Measurements from ENCODE around the gene ZNF678. TPM values are rescaled to one million over a fixed set of nuclear protein-coding genes. Genes with fewer than 3 reads are reported as not detected.

ZNF678 gene
- polyA plus RNA-seq, 3 donors, result 1.5 to 1.9 (median 1.7) TPM

GRCh38 chr1:227622739-227623475 is 59.6 kb downstream of the ZNF678 start:
- Histone ChIP-seq H3K9ac (ENCODE audit: insufficient read depth, low read length, poor library complexity, severe bottlenecking) (no peak overlapping the region), H3K79me2 (ENCODE audit: insufficient read depth, low read length) (peaks cover 2% of the 10 kb centered on the region), H3K27me3 (ENCODE audit: control insufficient read depth in 2 of 2, insufficient read depth in 2 of 2, low read length in 2 of 2) (no peaks in the 10 kb centered on the region), H3K36me3 (replicated peaks in 1 of 2; ENCODE audit: control insufficient read depth in 1 of 2, insufficient read depth in 2 of 2, low read length in 2 of 2) (peaks cover 0 to 27% of the 10 kb centered on the region in 2 donors), H3K27ac (ENCODE audit: low read depth in 1 of 2, low read length in 2 of 2) (no peak overlapping the region), H3K9me3 (replicated peaks in 1 of 2; ENCODE audit: control insufficient read depth in 1 of 2, insufficient read depth in 1 of 2, low read length in 2 of 2) (peaks cover 61 to 95% of the 10 kb centered on the region in 2 donors), H3K4me2 (replicated peaks; ENCODE audit: extremely low read depth, low read length, poor library complexity, severe bottlenecking) (no peak overlapping the region), H2AFZ (ENCODE audit: insufficient read depth, low read depth, low read length, poor library complexity, severe bottlenecking) (no peak overlapping the region), H3K4me1 (ENCODE audit: control insufficient read depth in 1 of 2, insufficient read depth in 2 of 2, low read length in 2 of 2) (no peaks in the 10 kb centered on the region), H3K4me3 (replicated peaks in 1 of 3; ENCODE audit: low read depth in 2 of 3, low read length in 3 of 3) (no peak overlapping the region), H4K20me1 (ENCODE audit: insufficient read depth, low read length) (no peaks in the 10 kb centered on the region)
- Mint-ChIP-seq H3K27ac (no peak overlapping the region), H3K4me3 (no peak overlapping the region), H3K36me3 (peaks cover 21 to 28% of the 10 kb centered on the region in 2 donors), H3K27me3 (ENCODE audit: low read depth in 3 of 3) (peaks cover 0 to 2% (median 0%) of the 10 kb centered on the region in 3 donors), H3K9me3 (peaks cover 44 to 86% (median 78%) of the 10 kb centered on the region in 7 donors), H3K4me1 (no peaks in the 10 kb centered on the region)
- no CpG with 5 or more reads among the region's 1 CpG for WGBS (ENCODE audit: insufficient coverage)
- TF ChIP-seq CTCF (IDR thresholded peaks at IDR 0.05), result no peak
- intact Hi-C loops (cut with micrococcal nuclease), result no loop called here
- DNase-seq, result no peak

- Histone ChIP-seq H4K20me1 (ENCODE audit: insufficient read depth, low read length) (no peaks in the 10 kb centered on the region), H3K27me3 (ENCODE audit: control insufficient read depth in 2 of 2, insufficient read depth in 2 of 2, low read length in 2 of 2) (no peaks in the 10 kb centered on the region), H3K79me2 (ENCODE audit: insufficient read depth, low read length) (no peaks in the 10 kb centered on the region), H3K4me2 (replicated peaks; ENCODE audit: extremely low read depth, low read length, poor library complexity, severe bottlenecking) (no peak overlapping the region), H2AFZ (ENCODE audit: insufficient read depth, low read depth, low read length, poor library complexity, severe bottlenecking) (no peak overlapping the region), H3K27ac (ENCODE audit: low read depth in 1 of 2, low read length in 2 of 2) (no peak overlapping the region), H3K4me3 (replicated peaks in 1 of 3; ENCODE audit: low read depth in 2 of 3, low read length in 3 of 3) (no peak overlapping the region), H3K4me1 (ENCODE audit: control insufficient read depth in 1 of 2, insufficient read depth in 2 of 2, low read length in 2 of 2) (no peaks in the 10 kb centered on the region), H3K9me3 (replicated peaks in 1 of 2; ENCODE audit: control insufficient read depth in 1 of 2, insufficient read depth in 1 of 2, low read length in 2 of 2) (peaks cover 78 to 98% of the 10 kb centered on the region in 2 donors), H3K36me3 (replicated peaks in 1 of 2; ENCODE audit: control insufficient read depth in 1 of 2, insufficient read depth in 2 of 2, low read length in 2 of 2) (peaks cover 0 to 7% of the 10 kb centered on the region in 2 donors), H3K9ac (ENCODE audit: insufficient read depth, low read length, poor library complexity, severe bottlenecking) (no peak overlapping the region)
- no peak for TF ChIP-seq CTCF (IDR thresholded peaks at IDR 0.05)
- Mint-ChIP-seq H3K27ac (no peak overlapping the region), H3K27me3 (ENCODE audit: low read depth in 3 of 3) (no peaks in the 10 kb centered on the region), H3K4me3 (no peak overlapping the region), H3K4me1 (no peaks in the 10 kb centered on the region), H3K36me3 (peaks cover 7 to 18% of the 10 kb centered on the region in 2 donors), H3K9me3 (peaks cover 47 to 77% (median 66%) of the 10 kb centered on the region in 7 donors)
- intact Hi-C loops (cut with micrococcal nuclease), result no loop called here
- whole genome bisulfite sequencing (ENCODE audit: insufficient coverage), result 94% methylated on average over 13 of the region's 13 CpGs
- no peak for DNase-seq
Measured at GRCh38 chr1:227632325-227632724, 69.0 kb downstream of the ZNF678 start.
